ENCODE data around the gene DELE1. TPM values are rescaled to one million over a fixed set of nuclear protein-coding genes. Genes with fewer than 3 reads are reported as not detected.
A peak's percentile ranks its signal among the peaks of the same experiment; 100 is the strongest.

DELE1 gene
- total RNA-seq, 1 experiment from 2014 or later = 81.5 TPM

DNA sequence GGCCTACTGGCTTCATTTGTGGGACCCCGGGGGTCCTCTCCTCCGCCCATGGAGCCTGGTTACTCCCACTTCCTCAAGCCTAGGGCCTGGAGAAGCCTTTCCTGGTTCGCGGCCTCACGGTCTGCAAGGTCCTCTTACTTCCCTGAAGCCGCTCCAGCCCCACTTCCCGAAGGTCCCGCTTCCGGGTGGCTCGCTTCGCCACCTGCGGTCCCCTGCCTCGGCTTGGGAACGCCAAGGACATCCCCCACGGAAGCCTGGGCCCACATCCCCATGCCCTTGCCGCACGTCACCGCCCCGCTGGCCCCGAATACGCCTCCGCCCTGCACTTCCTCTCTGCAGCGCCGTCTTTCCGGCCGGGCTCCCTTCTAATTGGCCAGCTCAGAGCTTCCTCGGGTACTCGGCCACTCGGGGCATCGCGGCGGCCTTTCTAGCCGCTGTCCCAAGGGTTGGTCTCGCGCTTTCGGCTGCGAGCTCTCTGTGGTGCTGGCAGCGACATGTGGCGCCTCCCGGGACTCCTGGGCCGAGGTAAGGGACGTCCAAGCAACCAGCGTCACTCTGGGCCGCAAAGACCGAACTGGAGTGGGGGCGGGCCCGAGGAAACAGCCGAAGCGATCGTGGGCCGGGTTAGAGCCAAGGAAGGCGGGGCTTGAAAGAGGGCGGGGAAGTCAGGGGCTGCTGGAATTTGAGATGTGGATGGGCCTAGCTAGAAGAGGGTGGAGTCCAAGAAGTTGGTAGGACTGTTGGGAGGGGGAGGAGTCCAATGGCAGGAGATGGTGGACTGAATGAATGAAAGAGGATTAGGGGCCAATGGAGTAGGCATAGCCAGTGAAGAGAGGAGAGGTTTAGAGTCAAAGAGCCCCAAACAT, at the start of gene DELE1 (continued):
- TF ChIP-seq, protein P1, sequence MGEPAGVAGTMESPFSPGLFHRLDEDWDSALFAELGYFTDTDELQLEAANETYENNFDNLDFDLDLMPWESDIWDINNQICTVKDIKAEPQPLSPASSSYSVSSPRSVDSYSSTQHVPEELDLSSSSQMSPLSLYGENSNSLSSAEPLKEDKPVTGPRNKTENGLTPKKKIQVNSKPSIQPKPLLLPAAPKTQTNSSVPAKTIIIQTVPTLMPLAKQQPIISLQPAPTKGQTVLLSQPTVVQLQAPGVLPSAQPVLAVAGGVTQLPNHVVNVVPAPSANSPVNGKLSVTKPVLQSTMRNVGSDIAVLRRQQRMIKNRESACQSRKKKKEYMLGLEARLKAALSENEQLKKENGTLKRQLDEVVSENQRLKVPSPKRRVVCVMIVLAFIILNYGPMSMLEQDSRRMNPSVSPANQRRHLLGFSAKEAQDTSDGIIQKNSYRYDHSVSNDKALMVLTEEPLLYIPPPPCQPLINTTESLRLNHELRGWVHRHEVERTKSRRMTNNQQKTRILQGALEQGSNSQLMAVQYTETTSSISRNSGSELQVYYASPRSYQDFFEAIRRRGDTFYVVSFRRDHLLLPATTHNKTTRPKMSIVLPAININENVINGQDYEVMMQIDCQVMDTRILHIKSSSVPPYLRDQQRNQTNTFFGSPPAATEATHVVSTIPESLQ (CRISPR knock-in tag; IDR thresholded peaks at IDR 0.05) = no peak
- TF ChIP-seq, protein P2, sequence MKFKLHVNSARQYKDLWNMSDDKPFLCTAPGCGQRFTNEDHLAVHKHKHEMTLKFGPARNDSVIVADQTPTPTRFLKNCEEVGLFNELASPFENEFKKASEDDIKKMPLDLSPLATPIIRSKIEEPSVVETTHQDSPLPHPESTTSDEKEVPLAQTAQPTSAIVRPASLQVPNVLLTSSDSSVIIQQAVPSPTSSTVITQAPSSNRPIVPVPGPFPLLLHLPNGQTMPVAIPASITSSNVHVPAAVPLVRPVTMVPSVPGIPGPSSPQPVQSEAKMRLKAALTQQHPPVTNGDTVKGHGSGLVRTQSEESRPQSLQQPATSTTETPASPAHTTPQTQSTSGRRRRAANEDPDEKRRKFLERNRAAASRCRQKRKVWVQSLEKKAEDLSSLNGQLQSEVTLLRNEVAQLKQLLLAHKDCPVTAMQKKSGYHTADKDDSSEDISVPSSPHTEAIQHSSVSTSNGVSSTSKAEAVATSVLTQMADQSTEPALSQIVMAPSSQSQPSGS (CRISPR knock-in tag; IDR thresholded peaks at IDR 0.05; ENCODE audit: borderline replicate concordance, low read depth) = no peak
- no peak; the same call in 1 of the 2 replicates for TF ChIP-seq MYBL2 (CRISPR knock-in tag; IDR thresholded peaks at IDR 0.05)
- TF ChIP-seq ZNF423 (CRISPR knock-in tag; IDR thresholded peaks at IDR 0.05) = no peak
- peak; percentile 96 for TF ChIP-seq ETV6 (CRISPR knock-in tag; IDR thresholded peaks at IDR 0.05)
- no peak for TF ChIP-seq SMAD4 (CRISPR knock-in tag; IDR thresholded peaks at IDR 0.05)
- TF ChIP-seq, protein P3, sequence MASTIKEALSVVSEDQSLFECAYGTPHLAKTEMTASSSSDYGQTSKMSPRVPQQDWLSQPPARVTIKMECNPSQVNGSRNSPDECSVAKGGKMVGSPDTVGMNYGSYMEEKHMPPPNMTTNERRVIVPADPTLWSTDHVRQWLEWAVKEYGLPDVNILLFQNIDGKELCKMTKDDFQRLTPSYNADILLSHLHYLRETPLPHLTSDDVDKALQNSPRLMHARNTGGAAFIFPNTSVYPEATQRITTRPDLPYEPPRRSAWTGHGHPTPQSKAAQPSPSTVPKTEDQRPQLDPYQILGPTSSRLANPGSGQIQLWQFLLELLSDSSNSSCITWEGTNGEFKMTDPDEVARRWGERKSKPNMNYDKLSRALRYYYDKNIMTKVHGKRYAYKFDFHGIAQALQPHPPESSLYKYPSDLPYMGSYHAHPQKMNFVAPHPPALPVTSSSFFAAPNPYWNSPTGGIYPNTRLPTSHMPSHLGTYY (CRISPR knock-in tag; IDR thresholded peaks at IDR 0.05) = no peak
- peak; percentile 37; the same call in 1 of the 2 replicates for TF ChIP-seq GABPB1 (CRISPR knock-in tag; IDR thresholded peaks at IDR 0.05)
- TF ChIP-seq SP1 (CRISPR knock-in tag; conservative IDR thresholded peaks at IDR 0.05) = peak; percentile 67
- TF ChIP-seq, protein P4, sequence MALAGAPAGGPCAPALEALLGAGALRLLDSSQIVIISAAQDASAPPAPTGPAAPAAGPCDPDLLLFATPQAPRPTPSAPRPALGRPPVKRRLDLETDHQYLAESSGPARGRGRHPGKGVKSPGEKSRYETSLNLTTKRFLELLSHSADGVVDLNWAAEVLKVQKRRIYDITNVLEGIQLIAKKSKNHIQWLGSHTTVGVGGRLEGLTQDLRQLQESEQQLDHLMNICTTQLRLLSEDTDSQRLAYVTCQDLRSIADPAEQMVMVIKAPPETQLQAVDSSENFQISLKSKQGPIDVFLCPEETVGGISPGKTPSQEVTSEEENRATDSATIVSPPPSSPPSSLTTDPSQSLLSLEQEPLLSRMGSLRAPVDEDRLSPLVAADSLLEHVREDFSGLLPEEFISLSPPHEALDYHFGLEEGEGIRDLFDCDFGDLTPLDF (CRISPR knock-in tag; IDR thresholded peaks at IDR 0.05) = no peak
- TF ChIP-seq NFYB (CRISPR knock-in tag; conservative IDR thresholded peaks at IDR 0.05; ENCODE audit: low read depth) = peak; percentile 71
- TF ChIP-seq KAT7 (CRISPR knock-in tag; IDR thresholded peaks at IDR 0.05; ENCODE audit: borderline replicate concordance) = no peak
- TF ChIP-seq OVOL2 (CRISPR knock-in tag; IDR thresholded peaks at IDR 0.05; ENCODE audit: borderline replicate concordance) = no peak
- TF ChIP-seq, protein P5, sequence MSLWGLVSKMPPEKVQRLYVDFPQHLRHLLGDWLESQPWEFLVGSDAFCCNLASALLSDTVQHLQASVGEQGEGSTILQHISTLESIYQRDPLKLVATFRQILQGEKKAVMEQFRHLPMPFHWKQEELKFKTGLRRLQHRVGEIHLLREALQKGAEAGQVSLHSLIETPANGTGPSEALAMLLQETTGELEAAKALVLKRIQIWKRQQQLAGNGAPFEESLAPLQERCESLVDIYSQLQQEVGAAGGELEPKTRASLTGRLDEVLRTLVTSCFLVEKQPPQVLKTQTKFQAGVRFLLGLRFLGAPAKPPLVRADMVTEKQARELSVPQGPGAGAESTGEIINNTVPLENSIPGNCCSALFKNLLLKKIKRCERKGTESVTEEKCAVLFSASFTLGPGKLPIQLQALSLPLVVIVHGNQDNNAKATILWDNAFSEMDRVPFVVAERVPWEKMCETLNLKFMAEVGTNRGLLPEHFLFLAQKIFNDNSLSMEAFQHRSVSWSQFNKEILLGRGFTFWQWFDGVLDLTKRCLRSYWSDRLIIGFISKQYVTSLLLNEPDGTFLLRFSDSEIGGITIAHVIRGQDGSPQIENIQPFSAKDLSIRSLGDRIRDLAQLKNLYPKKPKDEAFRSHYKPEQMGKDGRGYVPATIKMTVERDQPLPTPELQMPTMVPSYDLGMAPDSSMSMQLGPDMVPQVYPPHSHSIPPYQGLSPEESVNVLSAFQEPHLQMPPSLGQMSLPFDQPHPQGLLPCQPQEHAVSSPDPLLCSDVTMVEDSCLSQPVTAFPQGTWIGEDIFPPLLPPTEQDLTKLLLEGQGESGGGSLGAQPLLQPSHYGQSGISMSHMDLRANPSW (CRISPR knock-in tag; conservative IDR thresholded peaks at IDR 0.05; ENCODE audit: low read depth) = no peak
- TF ChIP-seq E2F4 (CRISPR knock-in tag; IDR thresholded peaks at IDR 0.05; ENCODE audit: borderline replicate concordance, low read depth) = no peak
- TF ChIP-seq HMGXB4 (CRISPR knock-in tag; IDR thresholded peaks at IDR 0.05) = peak; percentile 60; the same call in 1 of the 2 replicates
- TF ChIP-seq IRF2 (CRISPR knock-in tag; IDR thresholded peaks at IDR 0.05; ENCODE audit: borderline replicate concordance, low read depth) = no peak
- no peak for TF ChIP-seq AR (CRISPR knock-in tag; IDR thresholded peaks at IDR 0.05)
- TF ChIP-seq SMAD3 (CRISPR knock-in tag; IDR thresholded peaks at IDR 0.05; ENCODE audit: borderline replicate concordance) = no peak
